Mucosa of descending colon (tissue), 3 donors: ENCODE data around the gene TRIO. TPM values are rescaled to one million over a fixed set of nuclear protein-coding genes. Genes with fewer than 3 reads are reported as not detected.
A peak's percentile ranks its signal among the peaks of the same experiment; 100 is the strongest.

Experiments
- ATAC-seq: fragments of 200-7000 bp; cut with Tn5 transposase; one replicate; pipeline ENCODE4 v1.9.1; 2020; ENCODE audit warnings: mild to moderate bottlenecking, moderate library complexity
- DNase-seq, 3 donors: peaks; one replicate each; pipeline ENCODE4 v3.0.0-alpha.2; 2020
- H3K36me3 ChIP-seq: fragments of 200-600 bp; one replicate; pipeline ENCODE4 v1.8.0; 2021; ENCODE audit warnings: low read depth, mild to moderate bottlenecking
- H3K4me1 ChIP-seq: fragments of 200-600 bp; one replicate; pipeline ENCODE4 v1.8.0; 2021; ENCODE audit warnings: low read depth, mild to moderate bottlenecking
- H3K4me3 ChIP-seq: fragments of 200-600 bp; one replicate; pipeline ENCODE4 v1.8.0; 2021; ENCODE audit warnings: mild to moderate bottlenecking
- H3K9me3 ChIP-seq: fragments of 200-600 bp; one replicate; pipeline ENCODE4 v1.8.0; 2021; ENCODE audit warnings: mild to moderate bottlenecking
- CTCF ChIP-seq: fragments of 200-600 bp; IDR thresholded peaks from one replicate; pipeline ENCODE4 v1.8.0; 2022; ENCODE audit warnings: antibody characterized with exemption, mild to moderate bottlenecking
- intact Hi-C, 2 donors: fragments of 100-400 bp; cut with DNase I in 1 of 2; cut with micrococcal nuclease in 1 of 2; formaldehyde crosslinking; loops; one replicate each; pipeline versions ENCODE4 v1.11.0 to v1.11.1; 2022; cut with DNase I, micrococcal nuclease
- total RNA-seq, 3 donors: library from RNA; stranded (reverse); fragmentation: NEBNext Ultra II Directional in 2 of 3; extraction: Animal tissue kit (Norgen Biotek cat#: 25700) in 2 of 3; gene quantifications; one replicate each; pipeline versions ENCODE4 v1.2.1 to v1.2.4, GENCODE V29; 2021 to 2023
- donor health status: DM: no; HTN: no; CAD: no; lungs with moderate emphysema.
- donor health status: DM: no; HTN: no; CAD: no.
- donor health status: DM: no; HTN: yes; CAD: no.

TRIO gene
- total RNA-seq, 3 donors from 2014 or later: 164 to 231 (median 168) TPM

GRCh38 chr5:14131855-14132503 is 11.2 kb upstream of the TRIO start:
- Histone ChIP-seq H3K9me3 (no peaks in the 10 kb centered on the region), H3K4me1 (no peaks in the 10 kb centered on the region), H3K4me3 (no peak overlapping the region), H3K36me3 (no peaks in the 10 kb centered on the region)
- no peak for TF ChIP-seq CTCF
- intact Hi-C loops: no loop called here
- ATAC-seq (peak; percentile 64), DNase-seq (no peak)

- no peak for ATAC-seq
- intact Hi-C loops: no loop called here
- H3K36me3 ChIP-seq: no peaks in the 10 kb centered on the region
- no peak for DNase-seq
- no peaks in the 10 kb centered on the region for H3K9me3 ChIP-seq
- no peak for TF ChIP-seq CTCF
- H3K4me1 ChIP-seq: no peaks in the 10 kb centered on the region
- H3K4me3 ChIP-seq: no peak overlapping the region
Measured at GRCh38 chr5:14133394-14133793, 9.7 kb upstream of the TRIO start.

- no peaks in the 10 kb centered on the region for H3K9me3 ChIP-seq
- TF ChIP-seq CTCF: no peak
- intact Hi-C loops: no loop called here
- DNase-seq: no peak
- no peaks in the 10 kb centered on the region for H3K36me3 ChIP-seq
- no peaks in the 10 kb centered on the region for H3K4me1 ChIP-seq
- no peak overlapping the region for H3K4me3 ChIP-seq
- ATAC-seq: no peak
Measured at GRCh38 chr5:14134083-14134482, 9.1 kb upstream of the TRIO start.

GRCh38 chr5:14134771-14135170 is 8.4 kb upstream of the TRIO start:
- Histone ChIP-seq H3K4me1 (no peaks in the 10 kb centered on the region), H3K4me3 (no peak overlapping the region), H3K36me3 (no peaks in the 10 kb centered on the region), H3K9me3 (no peaks in the 10 kb centered on the region)
- no peak for TF ChIP-seq CTCF
- ATAC-seq (no peak), DNase-seq (no peak)
- intact Hi-C loops: no loop called here

- no peak for ATAC-seq
- no peak overlapping the region for H3K4me3 ChIP-seq
- H3K4me1 ChIP-seq: no peaks in the 10 kb centered on the region
- DNase-seq: no peak
- TF ChIP-seq CTCF: no peak
- intact Hi-C loops: no loop called here
- H3K9me3 ChIP-seq: no peaks in the 10 kb centered on the region
- no peaks in the 10 kb centered on the region for H3K36me3 ChIP-seq
Measured at GRCh38 chr5:14135621-14136020, 7.5 kb upstream of the TRIO start.

- ATAC-seq: no peak
- intact Hi-C loops: no loop called here
- no peak for TF ChIP-seq CTCF
- Histone ChIP-seq H3K4me3 (no peak overlapping the region), H3K36me3 (no peaks in the 10 kb centered on the region), H3K4me1 (no peaks in the 10 kb centered on the region), H3K9me3 (no peaks in the 10 kb centered on the region)
- no peak for DNase-seq
Measured at GRCh38 chr5:14136228-14136627, 6.9 kb upstream of the TRIO start.
